ENCODE results near the gene RBBP8NL. TPM values are rescaled to one million over a fixed set of nuclear protein-coding genes. Genes with fewer than 3 reads are reported as not detected.

Gene RBBP8NL
- total and polyA plus RNA-seq, 4 donors = under 0.01 to 0.14 TPM; not detected in 2

GRCh38 chr20:62398120-62398821 is 29.1 kb downstream of the RBBP8NL start:
- WGBS = 93% methylated on average over 19 of the region's 19 CpGs
- Histone ChIP-seq H3K27me3 (ENCODE audit: control insufficient read depth in 4 of 4, insufficient read depth in 4 of 4, low read length in 3 of 4) (no peaks in the 10 kb centered on the region), H3K9ac (ENCODE audit: low read depth in 1 of 2, low read length in 2 of 2) (no peak overlapping the region), H3K27ac (ENCODE audit: low read depth in 1 of 2, low read length in 2 of 2) (no peak overlapping the region), H3K4me3 (ENCODE audit: low read depth in 1 of 3, low read length in 3 of 3) (no peak overlapping the region), H3K9me3 (ENCODE audit: control insufficient read depth in 4 of 4, low read length in 3 of 4) (no peaks in the 10 kb centered on the region), H3K36me3 (ENCODE audit: control insufficient read depth in 4 of 4, insufficient read depth in 3 of 4, low read depth in 1 of 4, low read length in 3 of 4) (peaks cover 0 to 2% (median 0%) of the 10 kb centered on the region in 4 donors), H3K4me1 (ENCODE audit: control insufficient read depth in 4 of 4, insufficient read depth in 4 of 4, low read length in 3 of 4) (no peaks in the 10 kb centered on the region)
- TF ChIP-seq JUND (IDR thresholded peaks at IDR 0.05) (no peak), MAX (IDR thresholded peaks at IDR 0.05) (no peak), ZBTB33 (IDR thresholded peaks at IDR 0.05) (no peak), YY1 (IDR thresholded peaks at IDR 0.05) (no peak), FOXA2 (IDR thresholded peaks at IDR 0.05) (no peak), CTCF (IDR thresholded peaks at IDR 0.05; ENCODE audit: low read depth, low read length, missing input control) (no peak), TAF1 (conservative IDR thresholded peaks at IDR 0.05) (no peak), HNF4G (IDR thresholded peaks at IDR 0.05) (no peak), EGR1 (IDR thresholded peaks at IDR 0.05; ENCODE audit: low read depth in 2 of 2) (no peak), NR2F2 (IDR thresholded peaks at IDR 0.05) (no peak), GABPA (IDR thresholded peaks at IDR 0.05 in 1 of 2, conservative IDR thresholded peaks at IDR 0.05 in 1 of 2) (no peak), FOXA1 (IDR thresholded peaks at IDR 0.05) (no peak), REST (IDR thresholded peaks at IDR 0.05) (no peak), HNF4A (conservative IDR thresholded peaks at IDR 0.05) (no peak), RXRA (IDR thresholded peaks at IDR 0.05) (no peak), ATF3 (IDR thresholded peaks at IDR 0.05) (no peak), RAD21 (IDR thresholded peaks at IDR 0.05) (no peak), SP1 (IDR thresholded peaks at IDR 0.05) (no peak)
- no peak for DNase-seq (ENCODE audit: low spot score)
